GM12801 (cell line): ENCODE measurements around the gene LTB.

Experiments used
- CTCF ChIP-seq: IDR thresholded peaks from one replicate; pipeline ENCODE4 v1.5.1; 2011; ENCODE audit warnings: control low read depth; ENCODE audit not compliant: insufficient read length; ENCODE audit errors: extremely low read depth

The LTB gene

GRCh38 chr6:31581434-31582229, 592 bp downstream of the LTB start:
- no peak for TF ChIP-seq CTCF

GRCh38 chr6:31580807-31581433, 1.3 kb downstream of the LTB start:
- TF ChIP-seq CTCF = no peak

- TF ChIP-seq CTCF = no peak
Measured at GRCh38 chr6:31580438-31580740, 1.8 kb downstream of the LTB start.

GRCh38 chr6:31579546-31580437, 2.4 kb downstream of the LTB start:
- TF ChIP-seq CTCF = no peak

- no peak for TF ChIP-seq CTCF
Measured at GRCh38 chr6:31579119-31579505, 3.1 kb downstream of the LTB start.

- TF ChIP-seq CTCF = no peak
Measured at GRCh38 chr6:31578184-31579118, 3.8 kb downstream of the LTB start.
